Osteoblast (primary cell): ENCODE results near the gene DAPP1. TPM values are rescaled to one million over a fixed set of nuclear protein-coding genes. Genes with fewer than 3 reads are reported as not detected.

Experiments used
- DNase-seq: peaks from one replicate; pipeline ENCODE4 v3.0.0; 2011; ENCODE audit warnings: low spot score, mixed read lengths; ENCODE audit not compliant: insufficient read length; ENCODE audit errors: missing footprints
- H2AFZ ChIP-seq: 2 replicates; pipeline ENCODE4 v1.6.0; 2011; ENCODE audit warnings: mild to moderate bottlenecking, low read length
- H3K27ac ChIP-seq: 2 replicates; pipeline ENCODE4 v1.5.1; 2011; ENCODE audit warnings: mild to moderate bottlenecking, low read depth, low read length, moderate library complexity
- H3K27me3 ChIP-seq: 2 replicates; pipeline ENCODE4 v1.6.0; 2012; ENCODE audit warnings: mild to moderate bottlenecking, control low read depth, inconsistent platforms, low read length, moderate library complexity; ENCODE audit not compliant: insufficient read depth
- H3K36me3 ChIP-seq: 2 replicates; pipeline ENCODE4 v1.5.1; 2011; ENCODE audit warnings: mild to moderate bottlenecking, low read length, control low read depth, moderate library complexity; ENCODE audit not compliant: insufficient read depth
- H3K4me1 ChIP-seq: 2 replicates; pipeline ENCODE4 v1.5.1; 2011; ENCODE audit warnings: mild to moderate bottlenecking, low read length, control low read depth, moderate library complexity; ENCODE audit not compliant: insufficient read depth
- H3K4me2 ChIP-seq: 2 replicates; pipeline ENCODE4 v1.6.0; 2011; ENCODE audit warnings: mild to moderate bottlenecking, low read length; ENCODE audit not compliant: insufficient read depth
- H3K4me3 ChIP-seq: fragments of 200-600 bp; sonication (generic); 3 replicates; pipeline ENCODE4 v1.5.1; 2012; ENCODE audit warnings: mild to moderate bottlenecking, low read length, inconsistent platforms; ENCODE audit not compliant: insufficient read depth
- H3K79me2 ChIP-seq: 2 replicates; pipeline ENCODE4 v1.6.0; 2012; ENCODE audit warnings: mild to moderate bottlenecking, low read length, control low read depth, inconsistent platforms; ENCODE audit not compliant: insufficient read depth
- H3K9me3 ChIP-seq: 2 replicates; pipeline ENCODE4 v1.5.1; 2011; ENCODE audit warnings: low read depth, low read length, control low read depth
- H4K20me1 ChIP-seq: 2 replicates; pipeline ENCODE4 v1.6.0; 2012; ENCODE audit warnings: mild to moderate bottlenecking, low read length, control low read depth; ENCODE audit not compliant: insufficient read depth
- CTCF ChIP-seq: IDR thresholded peaks from 2 replicates; pipeline ENCODE4 v1.5.1; 2011; ENCODE audit warnings: mild to moderate bottlenecking, low read depth, low read length, moderate library complexity; ENCODE audit errors: extremely low read depth
- total RNA-seq: library from RNA; depleted of rRNA; stranded (reverse); fragments of >200 nt; gene quantifications from 2 replicates; pipeline ENCODE4 v1.2.3, GENCODE V29; 2012

DAPP1 gene
- total RNA-seq, 1 donor: not detected

- Histone ChIP-seq H3K4me2 (no peak overlapping the region), H3K27me3 (no peaks in the 10 kb centered on the region), H4K20me1 (no peaks in the 10 kb centered on the region), H3K4me3 (no peak overlapping the region), H3K27ac (no peak overlapping the region), H3K9me3 (no peaks in the 10 kb centered on the region), H3K4me1 (no peaks in the 10 kb centered on the region), H2AFZ (no peak overlapping the region), H3K79me2 (no peaks in the 10 kb centered on the region), H3K36me3 (no peaks in the 10 kb centered on the region)
- no peak for TF ChIP-seq CTCF
- DNase-seq: no peak
Observed at GRCh38 chr4:99832321-99832720, 15.7 kb downstream of the DAPP1 start.

- no peaks in the 10 kb centered on the region for H4K20me1 ChIP-seq
- H3K36me3 ChIP-seq: no peaks in the 10 kb centered on the region
- no peak overlapping the region for H3K4me2 ChIP-seq
- TF ChIP-seq CTCF: no peak
- H3K79me2 ChIP-seq: no peaks in the 10 kb centered on the region
- H3K9me3 ChIP-seq: no peaks in the 10 kb centered on the region
- H3K27ac ChIP-seq: no peak overlapping the region
- DNase-seq: no peak
- H3K27me3 ChIP-seq: no peaks in the 10 kb centered on the region
- H2AFZ ChIP-seq: no peak overlapping the region
- H3K4me1 ChIP-seq: no peaks in the 10 kb centered on the region
- H3K4me3 ChIP-seq: no peak overlapping the region
Observed at GRCh38 chr4:99832758-99833157, 16.1 kb downstream of the DAPP1 start.

DNA sequence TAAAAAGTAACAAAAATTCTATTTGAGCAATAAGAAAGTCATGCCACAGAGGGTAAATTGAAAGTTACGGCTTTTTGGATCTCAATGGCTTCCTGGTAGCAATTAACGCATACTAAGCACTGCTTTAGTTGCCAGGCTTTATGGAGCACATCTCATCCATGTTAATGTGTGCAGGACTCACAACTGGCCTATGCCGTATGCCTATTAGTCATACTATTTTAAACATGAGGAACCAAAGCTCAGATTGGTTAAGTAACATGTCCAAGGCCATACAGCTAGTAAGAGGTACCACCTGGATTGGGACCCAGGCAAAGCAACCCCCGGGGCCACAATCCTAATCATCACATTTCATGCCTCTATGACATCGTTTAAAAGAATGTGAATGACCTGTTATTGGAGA lies 17.1 kb downstream of the DAPP1 start:
- Histone ChIP-seq H3K36me3 (no peaks in the 10 kb centered on the region), H3K27ac (no peak overlapping the region), H3K79me2 (no peaks in the 10 kb centered on the region), H4K20me1 (no peaks in the 10 kb centered on the region), H3K9me3 (no peaks in the 10 kb centered on the region), H3K4me1 (no peaks in the 10 kb centered on the region), H3K4me2 (no peak overlapping the region), H2AFZ (no peak overlapping the region), H3K27me3 (no peaks in the 10 kb centered on the region), H3K4me3 (no peak overlapping the region)
- no peak for TF ChIP-seq CTCF
- no peak for DNase-seq

GRCh38 chr4:99834569-99834968 lies 17.9 kb downstream of the DAPP1 start:
- Histone ChIP-seq H4K20me1 (no peaks in the 10 kb centered on the region), H3K9me3 (no peaks in the 10 kb centered on the region), H3K36me3 (no peaks in the 10 kb centered on the region), H2AFZ (no peak overlapping the region), H3K4me1 (no peaks in the 10 kb centered on the region), H3K27ac (no peak overlapping the region), H3K27me3 (no peaks in the 10 kb centered on the region), H3K79me2 (no peaks in the 10 kb centered on the region), H3K4me2 (no peak overlapping the region), H3K4me3 (no peak overlapping the region)
- TF ChIP-seq CTCF: no peak
- no peak for DNase-seq
